Prostate gland (tissue), 2 donors: ENCODE results near the gene TRAF3. TPM values are rescaled to one million over a fixed set of nuclear protein-coding genes. Genes with fewer than 3 reads are reported as not detected.
"Not testable (repeated sequence)": the region's sequence is repeated elsewhere in the genome, so short reads cannot be mapped to it uniquely, and the experiment has no call there.

Source experiments
- DNase-seq: peaks from one replicate; pipeline ENCODE4 v3.0.0-alpha.2; 2019; ENCODE audit warnings: low spot score
- H3K27ac ChIP-seq, 2 donors: fragments of 200-600 bp; sonication (generic); 2 replicates each; pipeline ENCODE4 v1.5.1; 2017 to 2019
- H3K27me3 ChIP-seq: fragments of 200-600 bp; sonication (generic); replicated peaks from 2 replicates; pipeline ENCODE4 v1.5.1; 2019; ENCODE audit not compliant: insufficient read depth
- H3K36me3 ChIP-seq, 2 donors: fragments of 200-600 bp; sonication (generic); 1 replicate in 1 of 2; 2 replicates in 1 of 2; pipeline versions ENCODE4 v1.5.1 to v1.8.1; 2017 to 2019
- H3K4me1 ChIP-seq: fragments of 200-600 bp; sonication (generic); replicated peaks from 2 replicates; pipeline ENCODE4 v1.5.1; 2019
- H3K4me3 ChIP-seq, 2 donors: fragments of 200-600 bp; sonication (generic); 2 replicates each; pipeline ENCODE4 v1.5.1; 2017 to 2019
- H3K9me3 ChIP-seq: fragments of 200-600 bp; sonication (generic); 2 replicates; pipeline ENCODE4 v1.5.1; 2017
- POLR2A ChIP-seq: fragments of 450-650 bp; IDR thresholded peaks from one replicate; pipeline ENCODE4 v1.6.1; 2016; ENCODE audit warnings: antibody characterized with exemption, mild to moderate bottlenecking
- POLR2AphosphoS5 ChIP-seq: sonication (generic); formaldehyde crosslinking; IDR thresholded peaks from one replicate; pipeline ENCODE4 v1.6.1; 2017; ENCODE audit warnings: antibody characterized with exemption
- WGBS: methylation state at CpG from one replicate; pipeline ENCODE4 v1.1.5; 2018; 5-methylcytosine and 5-hydroxymethylcytosine counted together
- intact Hi-C: fragments of 100-400 bp; cut with DNase I; formaldehyde crosslinking; loops from one replicate; pipeline ENCODE4 v1.14.2; 2022
- total RNA-seq, 2 donors: library from RNA; depleted of rRNA; stranded (reverse); fragments of >200 nt; gene quantifications; one replicate each; pipeline ENCODE4 v1.1.0, GENCODE V29; 2016
- TF ChIP-seq, protein P1 (sequence below), 4 experiments: fragments of 200-600 bp in 2 of 4; fragments of 450-650 bp in 2 of 4; sonication (generic) in 2 of 4; IDR thresholded peaks; 1 replicate in 3 of 4; 2 replicates in 1 of 4; pipeline ENCODE4 v1.5.1; 2016 to 2019; ENCODE audit warnings: antibody characterized with exemption in 4 of 4, mild to moderate bottlenecking in 2 of 4, moderate library complexity in 2 of 4

The TRAF3 gene
- total RNA-seq, 2 donors from 2014 or later, result 8.3 to 22.0 TPM

- Histone ChIP-seq H3K36me3 (no peaks in the 10 kb centered on the region), H3K27me3 (no peaks in the 10 kb centered on the region), H3K4me1 (no peaks in the 10 kb centered on the region), H3K4me3 (no peak overlapping the region), H3K27ac (no peak overlapping the region), H3K9me3 (no peaks in the 10 kb centered on the region)
- intact Hi-C loops, result no loop called here
- DNase-seq, result no peak
- TF ChIP-seq POLR2AphosphoS5, result no peak
- TF ChIP-seq, protein P1, sequence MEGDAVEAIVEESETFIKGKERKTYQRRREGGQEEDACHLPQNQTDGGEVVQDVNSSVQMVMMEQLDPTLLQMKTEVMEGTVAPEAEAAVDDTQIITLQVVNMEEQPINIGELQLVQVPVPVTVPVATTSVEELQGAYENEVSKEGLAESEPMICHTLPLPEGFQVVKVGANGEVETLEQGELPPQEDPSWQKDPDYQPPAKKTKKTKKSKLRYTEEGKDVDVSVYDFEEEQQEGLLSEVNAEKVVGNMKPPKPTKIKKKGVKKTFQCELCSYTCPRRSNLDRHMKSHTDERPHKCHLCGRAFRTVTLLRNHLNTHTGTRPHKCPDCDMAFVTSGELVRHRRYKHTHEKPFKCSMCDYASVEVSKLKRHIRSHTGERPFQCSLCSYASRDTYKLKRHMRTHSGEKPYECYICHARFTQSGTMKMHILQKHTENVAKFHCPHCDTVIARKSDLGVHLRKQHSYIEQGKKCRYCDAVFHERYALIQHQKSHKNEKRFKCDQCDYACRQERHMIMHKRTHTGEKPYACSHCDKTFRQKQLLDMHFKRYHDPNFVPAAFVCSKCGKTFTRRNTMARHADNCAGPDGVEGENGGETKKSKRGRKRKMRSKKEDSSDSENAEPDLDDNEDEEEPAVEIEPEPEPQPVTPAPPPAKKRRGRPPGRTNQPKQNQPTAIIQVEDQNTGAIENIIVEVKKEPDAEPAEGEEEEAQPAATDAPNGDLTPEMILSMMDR (IDR thresholded peaks at IDR 0.05), result no peak
- TF ChIP-seq POLR2A, result no peak
- WGBS, result 77% methylated on average over 10 of the region's 10 CpGs
These were observed 45.1 kb downstream of the TRAF3 start for GRCh38 chr14:102822311-102822863.

- intact Hi-C loops, H3K27ac ChIP-seq, H3K4me3 ChIP-seq, H3K36me3 ChIP-seq, H3K9me3 ChIP-seq, H3K4me1 ChIP-seq, H3K27me3 ChIP-seq, DNase-seq: not testable (repeated sequence)
- WGBS, result 95% methylated on average over 6 of the region's 6 CpGs
These were observed 45.6 kb downstream of the TRAF3 start for GRCh38 chr14:102822887-102823286.

DNA sequence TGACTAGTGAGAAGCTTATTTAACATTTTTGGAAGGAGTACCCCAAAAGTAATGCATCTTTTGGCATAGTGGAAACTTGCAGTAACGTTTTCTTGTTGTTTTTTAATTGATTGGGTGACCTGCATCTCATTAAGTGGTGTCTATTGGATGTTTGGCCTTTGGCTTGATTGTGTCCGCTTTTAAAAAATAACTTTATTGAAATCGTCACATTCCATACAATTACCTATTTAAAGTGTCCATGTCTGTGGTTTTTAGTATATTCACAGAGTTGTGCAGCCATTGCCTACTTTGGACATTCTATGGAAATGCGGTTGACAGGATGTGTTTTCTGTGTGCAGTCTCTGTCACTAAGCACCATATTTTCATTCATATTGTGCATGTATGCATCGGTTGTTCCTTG is 46.3 kb downstream of the TRAF3 start:
- 92% methylated on average over 5 of the region's 5 CpGs for WGBS
- TF ChIP-seq, protein P1 (IDR thresholded peaks at IDR 0.05), result no peak
- TF ChIP-seq POLR2AphosphoS5 (no peak), POLR2A (no peak)

GRCh38 chr14:102824832-102825231 is 47.6 kb downstream of the TRAF3 start:
- H3K4me3 ChIP-seq, result no peak overlapping the region
- no peaks in the 10 kb centered on the region for H3K27me3 ChIP-seq
- H3K4me1 ChIP-seq, result no peaks in the 10 kb centered on the region
- TF ChIP-seq, protein P1 (IDR thresholded peaks at IDR 0.05), result no peak
- TF ChIP-seq POLR2A (no peak), POLR2AphosphoS5 (no peak)
- H3K9me3 ChIP-seq, result no peaks in the 10 kb centered on the region
- intact Hi-C loops, result no loop called here
- H3K27ac ChIP-seq, result no peak overlapping the region
- DNase-seq, result no peak
- WGBS, result 95% methylated on average over 8 of the region's 8 CpGs
- H3K36me3 ChIP-seq, result no peaks in the 10 kb centered on the region

More for the DNA sequence above, 46.3 kb downstream of the TRAF3 start:
- no peak for DNase-seq
- H3K4me1 ChIP-seq, result no peaks in the 10 kb centered on the region
- intact Hi-C loops, result no loop called here
- no peaks in the 10 kb centered on the region for H3K27me3 ChIP-seq
- no peaks in the 10 kb centered on the region for H3K36me3 ChIP-seq
- H3K27ac ChIP-seq, result no peak overlapping the region
- no peak overlapping the region for H3K4me3 ChIP-seq
- H3K9me3 ChIP-seq, result no peaks in the 10 kb centered on the region

DNA sequence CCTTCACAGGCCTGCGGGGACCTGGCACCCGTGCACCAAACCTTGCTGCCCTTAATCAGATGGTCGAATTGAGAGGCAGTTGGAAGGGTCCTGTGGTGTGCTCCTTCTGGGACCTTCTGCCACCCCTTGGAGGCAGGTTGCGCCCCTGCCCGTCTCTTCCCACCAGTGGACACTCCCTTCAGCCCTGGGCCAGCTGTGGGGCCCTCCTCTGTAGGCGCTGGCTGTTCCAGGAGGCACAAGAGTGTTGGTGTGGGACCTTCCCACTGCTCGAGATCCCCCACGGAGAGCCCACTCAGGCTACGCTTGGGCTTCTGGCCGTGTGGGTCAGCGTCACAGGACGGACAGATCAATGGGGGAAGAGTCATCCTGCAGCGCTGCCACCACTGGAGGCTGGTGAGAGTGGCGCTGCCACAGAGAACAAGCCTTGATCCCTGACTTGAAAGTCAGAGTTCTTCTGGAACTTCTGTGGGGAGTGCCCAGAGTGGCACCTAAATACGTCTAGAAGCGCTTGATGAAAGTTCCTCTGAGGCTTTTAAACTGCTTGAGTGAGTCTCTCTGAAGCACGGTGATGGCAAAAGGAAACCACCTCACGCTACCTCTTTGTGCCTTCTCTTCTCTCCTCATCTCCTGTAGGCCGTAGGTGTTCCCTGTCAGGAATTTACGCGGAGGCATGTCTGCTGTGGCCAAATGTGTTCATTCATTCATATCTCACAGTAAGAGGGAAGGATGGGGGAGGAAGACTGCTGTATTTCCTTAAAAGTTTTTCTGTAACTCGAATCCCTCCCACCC is 48.3 kb downstream of the TRAF3 start:
- no peaks in the 10 kb centered on the region for H3K36me3 ChIP-seq
- H3K9me3 ChIP-seq, result no peaks in the 10 kb centered on the region
- intact Hi-C loops, result no loop called here
- H3K4me1 ChIP-seq, result no peaks in the 10 kb centered on the region
- TF ChIP-seq POLR2A, result no peak
- TF ChIP-seq, protein P1 (IDR thresholded peaks at IDR 0.05), result no peak
- TF ChIP-seq POLR2AphosphoS5, result no peak
- no peak overlapping the region for H3K4me3 ChIP-seq
- no peaks in the 10 kb centered on the region for H3K27me3 ChIP-seq
- DNase-seq, result no peak
- no peak overlapping the region for H3K27ac ChIP-seq
- whole genome bisulfite sequencing, result 89% methylated on average over 21 of the region's 22 CpGs
